Hepatocyte (in vitro differentiated cells): ENCODE measurements around the gene CLIC5. TPM values are rescaled to one million over a fixed set of nuclear protein-coding genes. Genes with fewer than 3 reads are reported as not detected.

Source experiments
- DNase-seq: peaks from one replicate; pipeline ENCODE4 v3.0.0-alpha.2; 2016; ENCODE audit warnings: low spot score
- H2AFZ ChIP-seq: fragments of 200-600 bp; sonication (generic); 2 replicates; pipeline ENCODE4 v1.6.0; 2016; ENCODE audit warnings: antibody characterized with exemption, mild to moderate bottlenecking
- H3K27ac ChIP-seq: fragments of 200-600 bp; sonication (generic); 2 replicates; pipeline ENCODE4 v1.5.1; 2016; ENCODE audit warnings: mild to moderate bottlenecking
- H3K27me3 ChIP-seq: fragments of 200-600 bp; sonication (generic); 2 replicates; pipeline ENCODE4 v1.6.1; 2016
- H3K36me3 ChIP-seq: fragments of 200-600 bp; sonication (generic); replicated peaks from 2 replicates; pipeline ENCODE4 v1.5.1; 2016; ENCODE audit warnings: low read depth; ENCODE audit not compliant: insufficient read depth
- H3K4me1 ChIP-seq: fragments of 200-600 bp; sonication (generic); 2 replicates; pipeline ENCODE4 v1.5.1; 2016; ENCODE audit warnings: mild to moderate bottlenecking, moderate library complexity; ENCODE audit not compliant: insufficient read depth
- H3K4me2 ChIP-seq: fragments of 200-600 bp; sonication (generic); 2 replicates; pipeline ENCODE4 v1.6.0; 2016
- H3K4me3 ChIP-seq: fragments of 200-600 bp; sonication (generic); 2 replicates; pipeline ENCODE4 v1.5.1; 2016; ENCODE audit warnings: mild to moderate bottlenecking
- H3K79me2 ChIP-seq: fragments of 200-600 bp; sonication (generic); 2 replicates; pipeline ENCODE4 v1.6.0; 2017; ENCODE audit warnings: mild to moderate bottlenecking
- H3K9me2 ChIP-seq: fragments of 200-600 bp; sonication (generic); replicated peaks from 2 replicates; pipeline ENCODE4 v1.6.0; 2017; ENCODE audit warnings: mild to moderate bottlenecking; ENCODE audit not compliant: insufficient read depth
- H3K9me3 ChIP-seq: fragments of 200-600 bp; sonication (generic); 2 replicates; pipeline ENCODE4 v1.5.1; 2016; ENCODE audit warnings: low read depth, mild to moderate bottlenecking
- H4K20me1 ChIP-seq: fragments of 200-600 bp; sonication (generic); 2 replicates; pipeline ENCODE4 v1.6.0; 2016; ENCODE audit warnings: mild to moderate bottlenecking; ENCODE audit not compliant: insufficient read depth, poor library complexity, severe bottlenecking
- CTCF ChIP-seq: fragments of 200-600 bp; sonication (generic); IDR thresholded peaks from 2 replicates; pipeline ENCODE4 v1.5.1; 2016; ENCODE audit warnings: antibody characterized with exemption, mild to moderate bottlenecking; ENCODE audit not compliant: poor library complexity
- EZH2 ChIP-seq: fragments of 200-600 bp; sonication (generic); IDR thresholded peaks from 2 replicates; pipeline ENCODE4 v1.6.1; 2016; ENCODE audit warnings: antibody characterized with exemption, mild to moderate bottlenecking, borderline replicate concordance
- EZH2phosphoT487 ChIP-seq: fragments of 200-600 bp; sonication (generic); IDR thresholded peaks from one replicate; pipeline ENCODE4 v1.6.1; 2018; ENCODE audit warnings: antibody characterized with exemption, mild to moderate bottlenecking, low read depth, moderate library complexity; ENCODE audit not compliant: unreplicated experiment, severe bottlenecking
- WGBS: methylation state at CpG from one replicate; pipeline ENCODE4 v1.1.6; 2016; ENCODE audit warnings: low lambda C conversion rate; ENCODE audit errors: missing lambda C conversion rate; 5-methylcytosine and 5-hydroxymethylcytosine counted together
- polyA plus RNA-seq: library from polyadenylated mRNA; unstranded; fragments of >200 nt; fragmentation: Nextera tagmentation; extraction: Ambion mirVana; gene quantifications from 2 replicates; pipeline ENCODE4 v1.2.1, GENCODE V29; 2016
- total RNA-seq: library from RNA; depleted of rRNA; stranded (reverse); fragments of >200 nt; gene quantifications from 2 replicates; pipeline ENCODE4 v1.2.3, GENCODE V29; 2014

CLIC5 gene
- total and polyA plus RNA-seq, 2 experiments from 2014 or later = 6.0 to 12.1 TPM

- H3K4me3 ChIP-seq = no peak overlapping the region
- TF ChIP-seq CTCF (no peak), EZH2phosphoT487 (no peak), EZH2 (no peak)
- no peaks in the 10 kb centered on the region for H3K79me2 ChIP-seq
- WGBS = 81% methylated on average over 9 of the region's 9 CpGs
- no peaks in the 10 kb centered on the region for H3K27me3 ChIP-seq
- no peaks in the 10 kb centered on the region for H4K20me1 ChIP-seq
- no peaks in the 10 kb centered on the region for H3K36me3 ChIP-seq
- H3K27ac ChIP-seq = peak overlapping the region; percentile 55
- no peaks in the 10 kb centered on the region for H3K9me3 ChIP-seq
- DNase-seq = no peak
- peaks cover 10% of the 10 kb centered on the region for H3K4me1 ChIP-seq
- no peak overlapping the region for H3K4me2 ChIP-seq
- no peak overlapping the region for H2AFZ ChIP-seq
- no peaks in the 10 kb centered on the region for H3K9me2 ChIP-seq
These were observed 33.2 kb downstream of the CLIC5 start for GRCh38 chr6:45982280-45983036.

GRCh38 chr6:45981046-45981445 lies 34.6 kb downstream of the CLIC5 start:
- TF ChIP-seq EZH2phosphoT487 = no peak
- no peak for TF ChIP-seq CTCF
- no peak for TF ChIP-seq EZH2
- Histone ChIP-seq H3K4me3 (no peak overlapping the region), H3K4me1 (peaks cover 3% of the 10 kb centered on the region), H4K20me1 (no peaks in the 10 kb centered on the region), H3K27ac (no peak overlapping the region), H3K9me3 (no peaks in the 10 kb centered on the region), H3K79me2 (no peaks in the 10 kb centered on the region), H3K27me3 (no peaks in the 10 kb centered on the region), H3K9me2 (no peaks in the 10 kb centered on the region), H3K36me3 (no peaks in the 10 kb centered on the region), H3K4me2 (no peak overlapping the region), H2AFZ (no peak overlapping the region)
- 91% methylated on average over 3 of the region's 3 CpGs for WGBS
- DNase-seq = no peak

- TF ChIP-seq CTCF (no peak), EZH2phosphoT487 (no peak), EZH2 (no peak)
- no peak for DNase-seq
- Histone ChIP-seq H3K27me3 (no peaks in the 10 kb centered on the region), H2AFZ (no peak overlapping the region), H3K27ac (no peak overlapping the region), H3K79me2 (no peaks in the 10 kb centered on the region), H3K36me3 (no peaks in the 10 kb centered on the region), H3K4me2 (no peak overlapping the region), H4K20me1 (no peaks in the 10 kb centered on the region), H3K9me2 (no peaks in the 10 kb centered on the region), H3K4me3 (no peak overlapping the region), H3K9me3 (no peaks in the 10 kb centered on the region), H3K4me1 (peaks cover 3% of the 10 kb centered on the region)
- WGBS = 88% methylated on average over 2 of the region's 2 CpGs
These were observed 36.3 kb downstream of the CLIC5 start for GRCh38 chr6:45979311-45979710.
